WTC11 (cell line): ENCODE results near the gene CFAP99.

Experiments
- AFF4 ChIP-seq: sonication (generic); formaldehyde crosslinking; IDR thresholded peaks from 2 replicates; pipeline ENCODE4 v1.8.1; 2023; ENCODE audit warnings: mild to moderate bottlenecking, missing genetic modification reagents, borderline replicate concordance
- JUN ChIP-seq: sonication (generic); formaldehyde crosslinking; IDR thresholded peaks from 2 replicates; pipeline ENCODE4 v1.8.0; 2023; ENCODE audit warnings: mild to moderate bottlenecking, missing genetic modification reagents
- RELA ChIP-seq: sonication (generic); formaldehyde crosslinking; IDR thresholded peaks from 2 replicates; pipeline ENCODE4 v1.8.1; 2022; ENCODE audit warnings: missing genetic modification reagents, mild to moderate bottlenecking, borderline replicate concordance
- ZNF423 ChIP-seq: fragments of 250-450 bp; sonication (Bioruptor Pico); IDR thresholded peaks from 2 replicates; pipeline ENCODE4 v2.1.2; 2022; ENCODE audit warnings: mild to moderate bottlenecking, moderate library complexity
- TF ChIP-seq, protein P1 (sequence below): fragments of 200-600 bp; IDR thresholded peaks from 2 replicates; pipeline ENCODE4 v1.8.0; 2022; ENCODE audit warnings: antibody characterized with exemption

GRCh38 chr4:2424581-2424980 is 5.8 kb downstream of the CFAP99 start:
- TF ChIP-seq AFF4 (CRISPR knock-in tag) (no peak), RELA (no peak), JUN (no peak), ZNF423 (CRISPR knock-in tag) (no peak)
- TF ChIP-seq, protein P1, sequence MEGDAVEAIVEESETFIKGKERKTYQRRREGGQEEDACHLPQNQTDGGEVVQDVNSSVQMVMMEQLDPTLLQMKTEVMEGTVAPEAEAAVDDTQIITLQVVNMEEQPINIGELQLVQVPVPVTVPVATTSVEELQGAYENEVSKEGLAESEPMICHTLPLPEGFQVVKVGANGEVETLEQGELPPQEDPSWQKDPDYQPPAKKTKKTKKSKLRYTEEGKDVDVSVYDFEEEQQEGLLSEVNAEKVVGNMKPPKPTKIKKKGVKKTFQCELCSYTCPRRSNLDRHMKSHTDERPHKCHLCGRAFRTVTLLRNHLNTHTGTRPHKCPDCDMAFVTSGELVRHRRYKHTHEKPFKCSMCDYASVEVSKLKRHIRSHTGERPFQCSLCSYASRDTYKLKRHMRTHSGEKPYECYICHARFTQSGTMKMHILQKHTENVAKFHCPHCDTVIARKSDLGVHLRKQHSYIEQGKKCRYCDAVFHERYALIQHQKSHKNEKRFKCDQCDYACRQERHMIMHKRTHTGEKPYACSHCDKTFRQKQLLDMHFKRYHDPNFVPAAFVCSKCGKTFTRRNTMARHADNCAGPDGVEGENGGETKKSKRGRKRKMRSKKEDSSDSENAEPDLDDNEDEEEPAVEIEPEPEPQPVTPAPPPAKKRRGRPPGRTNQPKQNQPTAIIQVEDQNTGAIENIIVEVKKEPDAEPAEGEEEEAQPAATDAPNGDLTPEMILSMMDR: no peak
